Activated CD4-positive, alpha-beta memory T cell treated with anti-CD3 and anti-CD28 coated beads for 36 hours (primary cell): ENCODE results near the gene BMERB1. TPM values are rescaled to one million over a fixed set of nuclear protein-coding genes. Genes with fewer than 3 reads are reported as not detected.

Experiments used
- CTCF ChIA-PET: fragments of 350-600 bp; sonication (Branson Sonifier 250); formaldehyde crosslinking; loops from one replicate; lab custom pipeline; 2021; ENCODE audit warnings: antibody characterized with exemption, inconsistent platforms; lab: Charles Lee
- POLR2A ChIA-PET: fragments of 350-600 bp; sonication (Branson Sonifier 250); formaldehyde crosslinking; loops from one replicate; lab custom pipeline; 2021; ENCODE audit warnings: antibody characterized with exemption; lab: Charles Lee
- DNase-seq: peaks from one replicate; pipeline ENCODE4 v3.0.0-alpha.2; 2020
- H3K27ac Mint-ChIP-seq: one replicate; pipeline ENCODE4 v1.8.0; 2021; ENCODE audit warnings: mixed read lengths
- H3K27me3 Mint-ChIP-seq: one replicate; pipeline ENCODE4 v1.8.0; 2021; ENCODE audit warnings: mixed read lengths
- H3K36me3 Mint-ChIP-seq: one replicate; pipeline ENCODE4 v1.8.0; 2021; ENCODE audit warnings: mixed read lengths
- H3K4me1 Mint-ChIP-seq: one replicate; pipeline ENCODE4 v1.8.0; 2021; ENCODE audit warnings: low read depth, mixed read lengths
- H3K4me3 Mint-ChIP-seq: one replicate; pipeline ENCODE4 v1.8.0; 2021; ENCODE audit warnings: mild to moderate bottlenecking, mixed read lengths
- H3K9me3 Mint-ChIP-seq: one replicate; pipeline ENCODE4 v1.8.0; 2021; ENCODE audit warnings: mixed read lengths
- intact Hi-C: fragments of 100-400 bp; cut with micrococcal nuclease; formaldehyde crosslinking; loops from one replicate; pipeline ENCODE4 v1.15.1; 2023
- total RNA-seq, 2 experiments: library from RNA; stranded (reverse); gene quantifications; one replicate each; pipeline ENCODE4 v1.2.3, GENCODE V29; 2021

The BMERB1 gene
- total RNA-seq, 2 experiments from 2014 or later, result 7.1 to 7.7 TPM

- Mint-ChIP-seq H3K36me3 (peaks cover 47% of the 10 kb centered on the region), H3K9me3 (no peaks in the 10 kb centered on the region), H3K4me3 (no peak overlapping the region), H3K4me1 (peaks cover 36% of the 10 kb centered on the region), H3K27ac (peak overlapping the region; percentile 64), H3K27me3 (no peaks in the 10 kb centered on the region)
- intact Hi-C loops, result loop anchor here (5.0 kb wide), 1 partner anchor 367 kb away; no protein-coding TSS in a partner anchor
- POLR2A ChIA-PET, result no interaction called here
- CTCF ChIA-PET, result interaction anchor here (1.1 kb wide), 1 partner anchor 7 kb away, joined by 3 read pairs; no protein-coding TSS in a partner anchor
- no peak for DNase-seq
Measured at GRCh38 chr16:15594711-15595320, 160.4 kb downstream of the BMERB1 start.

DNA sequence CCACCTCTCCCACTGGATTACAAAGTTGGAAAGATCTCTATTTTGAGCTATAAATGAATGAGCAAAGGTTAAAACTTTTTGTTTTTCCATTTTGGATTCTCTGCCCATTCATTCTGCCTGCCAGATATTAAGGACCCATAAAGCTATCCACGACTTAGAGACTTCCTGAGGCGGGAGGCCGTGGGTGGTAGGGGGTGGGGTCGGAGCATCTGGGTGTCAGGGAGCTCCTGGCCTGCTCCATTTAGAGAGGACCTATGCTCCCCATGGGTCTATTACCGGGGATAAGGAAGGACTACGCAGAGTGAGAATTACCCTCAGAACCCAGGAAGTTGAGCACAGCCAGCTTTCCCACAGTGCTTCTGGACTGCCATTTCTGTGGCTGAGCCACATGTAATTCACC lies 162.7 kb downstream of the BMERB1 start:
- Mint-ChIP-seq H3K4me1 (peaks cover 16% of the 10 kb centered on the region), H3K9me3 (no peaks in the 10 kb centered on the region), H3K4me3 (no peak overlapping the region), H3K27ac (no peak overlapping the region), H3K27me3 (no peaks in the 10 kb centered on the region), H3K36me3 (peaks cover 62% of the 10 kb centered on the region)
- DNase-seq, result no peak
- intact Hi-C loops, result no loop called here
- CTCF ChIA-PET, result no interaction called here
- POLR2A ChIA-PET, result no interaction called here

DNA sequence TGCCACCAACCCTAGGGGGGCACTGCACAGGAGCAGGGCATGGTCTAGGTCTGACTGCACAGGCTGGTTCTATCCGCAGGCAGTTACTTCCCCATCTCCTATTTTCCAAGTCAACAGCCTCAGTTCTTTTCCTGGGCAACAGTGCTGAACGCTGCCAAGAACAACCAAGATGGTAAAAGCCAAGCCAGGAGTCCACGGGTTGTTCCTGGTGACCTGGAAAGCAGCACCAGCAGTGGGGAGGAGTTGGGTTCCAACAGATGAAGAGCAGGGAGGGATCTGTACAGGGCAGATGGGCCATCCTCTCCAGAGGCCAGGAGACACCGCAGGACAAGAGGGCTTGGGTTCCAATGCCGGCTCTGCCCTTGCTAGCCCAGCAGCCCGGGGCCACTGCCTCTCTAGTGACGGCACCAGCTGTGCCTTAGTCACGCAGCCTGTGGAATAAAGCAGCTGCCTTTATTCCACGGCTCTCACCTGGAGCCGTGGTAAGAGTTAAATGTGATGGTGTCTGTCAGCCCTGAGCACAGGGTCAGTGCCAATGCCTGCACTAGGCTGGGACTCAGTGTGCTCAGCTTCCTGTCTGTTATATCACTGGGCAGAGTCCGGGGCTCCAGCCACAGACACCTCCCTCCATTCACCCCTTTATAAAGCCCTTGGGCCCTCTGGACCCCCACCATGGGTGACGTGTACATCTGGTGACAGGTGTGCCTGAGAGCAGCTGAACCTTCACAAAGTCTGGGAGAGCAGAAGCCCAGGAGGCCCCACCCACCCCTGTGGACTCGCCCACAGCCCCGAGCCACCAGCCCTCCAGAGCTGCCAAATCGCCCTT lies 163.6 kb downstream of the BMERB1 start:
- CTCF ChIA-PET, result interaction anchor here (1.3 kb wide), 1 partner anchor 45 kb away, joined by 3 read pairs; the partner anchor contains the start of gene MARF1
- Mint-ChIP-seq H3K4me1 (peaks cover 10% of the 10 kb centered on the region), H3K4me3 (no peak overlapping the region), H3K9me3 (no peaks in the 10 kb centered on the region), H3K27me3 (no peaks in the 10 kb centered on the region), H3K27ac (no peak overlapping the region), H3K36me3 (peaks cover 67% of the 10 kb centered on the region)
- intact Hi-C loops, result no loop called here
- POLR2A ChIA-PET, result no interaction called here
- DNase-seq, result no peak

- Mint-ChIP-seq H3K4me3 (no peak overlapping the region), H3K27ac (peak overlapping the region; percentile 74), H3K27me3 (no peaks in the 10 kb centered on the region), H3K36me3 (peaks cover 71% of the 10 kb centered on the region), H3K4me1 (peaks cover 8% of the 10 kb centered on the region), H3K9me3 (no peaks in the 10 kb centered on the region)
- ChIA-PET POLR2A (no interaction called here), CTCF (interaction anchor here (1.3 kb wide), 1 partner anchor 44 kb away, joined by 3 read pairs; the partner anchor contains the start of gene MARF1)
- intact Hi-C loops, result no loop called here
- DNase-seq, result no peak
Measured at GRCh38 chr16:15598648-15599190, 164.3 kb downstream of the BMERB1 start.

- Mint-ChIP-seq H3K27me3 (no peaks in the 10 kb centered on the region), H3K4me3 (no peak overlapping the region), H3K4me1 (peaks cover 7% of the 10 kb centered on the region), H3K27ac (peak overlapping the region; percentile 15), H3K9me3 (no peaks in the 10 kb centered on the region), H3K36me3 (peaks cover 69% of the 10 kb centered on the region)
- ChIA-PET POLR2A (interaction anchor here (0.5 kb wide), 1 partner anchor 13 kb away, joined by 3 read pairs; no protein-coding TSS in a partner anchor), CTCF (interaction anchor here (1.3 kb wide), 1 partner anchor 44 kb away, joined by 3 read pairs; the partner anchor contains the start of gene MARF1)
- intact Hi-C loops, result no loop called here
- no peak for DNase-seq
Measured at GRCh38 chr16:15599303-15600070, 165.1 kb downstream of the BMERB1 start.

DNA sequence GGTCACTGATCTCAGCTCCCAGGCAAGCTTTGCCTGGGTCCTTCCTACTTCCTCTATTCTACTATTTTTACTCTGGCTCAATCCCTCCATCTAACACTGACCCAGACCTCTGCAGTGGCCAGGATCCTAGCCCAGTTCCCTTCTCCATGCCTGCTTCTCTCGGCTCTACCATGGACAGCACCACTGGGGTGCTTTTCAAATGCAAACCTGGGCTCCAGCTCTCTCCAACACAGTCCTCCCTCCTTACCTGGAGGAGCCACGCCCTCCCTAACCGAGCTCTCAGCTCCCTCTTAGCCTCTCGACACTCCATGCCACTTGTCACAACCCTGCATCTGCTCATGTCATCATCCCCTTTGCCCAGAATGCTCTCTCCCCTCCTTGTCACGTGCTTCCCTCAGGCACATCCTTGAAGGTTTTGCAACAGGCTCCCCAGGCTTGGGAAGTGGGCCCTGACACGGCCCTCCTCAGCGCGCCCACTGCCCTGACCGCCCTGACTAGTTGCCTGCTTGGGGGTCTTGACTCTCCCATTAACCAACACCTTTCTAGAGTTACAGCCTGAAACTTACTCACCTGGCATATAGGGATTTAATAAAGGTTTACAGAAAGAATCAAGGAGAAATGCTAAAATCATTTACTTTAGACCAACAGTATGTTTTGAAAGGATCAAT lies 167.0 kb downstream of the BMERB1 start:
- Mint-ChIP-seq H3K36me3 (peaks cover 54% of the 10 kb centered on the region), H3K4me3 (no peak overlapping the region), H3K27me3 (no peaks in the 10 kb centered on the region), H3K9me3 (no peaks in the 10 kb centered on the region), H3K27ac (no peak overlapping the region), H3K4me1 (peaks cover 2% of the 10 kb centered on the region)
- DNase-seq, result no peak
- CTCF ChIA-PET, result no interaction called here
- intact Hi-C loops, result no loop called here
- POLR2A ChIA-PET, result interaction anchor here (1.0 kb wide), 1 partner anchor 9 kb away, joined by 3 read pairs; no protein-coding TSS in a partner anchor

GRCh38 chr16:15602285-15603044 lies 168.1 kb downstream of the BMERB1 start:
- Mint-ChIP-seq H3K4me3 (no peak overlapping the region), H3K27me3 (no peaks in the 10 kb centered on the region), H3K27ac (no peak overlapping the region), H3K4me1 (peaks cover 2% of the 10 kb centered on the region), H3K36me3 (peaks cover 58% of the 10 kb centered on the region), H3K9me3 (no peaks in the 10 kb centered on the region)
- no peak for DNase-seq
- CTCF ChIA-PET, result no interaction called here
- intact Hi-C loops, result no loop called here
- POLR2A ChIA-PET, result no interaction called here

- intact Hi-C loops, result no loop called here
- no peaks in the 10 kb centered on the region for H3K9me3 Mint-ChIP-seq
- peaks cover 1% of the 10 kb centered on the region for H3K4me1 Mint-ChIP-seq
- H3K36me3 Mint-ChIP-seq, result peaks cover 57% of the 10 kb centered on the region
- ChIA-PET POLR2A (no interaction called here), CTCF (no interaction called here)
- no peak for DNase-seq
- no peaks in the 10 kb centered on the region for H3K27me3 Mint-ChIP-seq
- peak overlapping the region; percentile 42 for H3K27ac Mint-ChIP-seq
- no peak overlapping the region for H3K4me3 Mint-ChIP-seq
Measured at GRCh38 chr16:15604460-15605440, 170.4 kb downstream of the BMERB1 start.

DNA sequence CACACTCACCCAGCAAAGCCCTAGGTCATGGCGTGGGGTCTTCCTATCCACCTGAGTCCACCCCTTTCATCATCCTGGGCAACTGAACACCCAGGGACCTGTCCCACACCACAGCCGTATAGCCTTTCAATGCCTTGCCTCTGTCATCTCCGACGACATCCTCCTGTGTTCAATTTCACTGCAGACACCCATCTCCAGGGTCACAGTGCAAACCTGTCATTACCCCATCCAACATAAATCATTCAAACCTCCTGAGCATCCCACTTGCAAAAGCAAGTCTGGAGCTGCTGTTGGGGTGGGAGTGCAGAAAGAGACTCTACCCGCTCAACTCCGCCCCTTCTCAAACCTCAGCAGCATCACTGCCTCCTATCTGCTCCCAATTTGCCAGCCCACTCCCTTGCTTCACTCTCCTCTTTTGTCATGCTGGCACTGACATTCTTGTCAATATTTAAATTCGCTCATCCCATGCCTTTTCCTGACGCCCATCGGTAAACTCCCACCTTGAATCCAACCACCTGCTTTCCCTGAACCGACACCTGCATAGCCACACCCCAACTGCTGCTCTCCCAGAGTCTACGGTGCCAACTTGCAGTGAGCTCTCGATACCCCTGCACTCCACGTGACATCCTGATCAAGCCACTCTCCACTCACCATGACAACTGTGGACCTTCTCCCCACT lies 171.6 kb downstream of the BMERB1 start:
- ChIA-PET POLR2A (no interaction called here), CTCF (no interaction called here)
- intact Hi-C loops, result no loop called here
- Mint-ChIP-seq H3K4me3 (no peak overlapping the region), H3K9me3 (no peaks in the 10 kb centered on the region), H3K27me3 (no peaks in the 10 kb centered on the region), H3K36me3 (peaks cover 57% of the 10 kb centered on the region), H3K27ac (peak overlapping the region; percentile 53), H3K4me1 (peaks cover 10% of the 10 kb centered on the region)
- DNase-seq, result no peak
